Muscle of leg (tissue), 16 donors: ENCODE results near the gene OTOGL. TPM values are rescaled to one million over a fixed set of nuclear protein-coding genes. Genes with fewer than 3 reads are reported as not detected.

Source experiments
- DNase-seq: peaks from one replicate; pipeline ENCODE4 v3.0.0; 2013
- H3K27ac ChIP-seq: one replicate; pipeline ENCODE4 v1.5.1; 2013; ENCODE audit warnings: mild to moderate bottlenecking, low read length, control low read depth
- H3K27me3 ChIP-seq: one replicate; pipeline ENCODE4 v1.6.1; 2013; ENCODE audit warnings: low read length; ENCODE audit not compliant: control insufficient read depth, insufficient read depth
- H3K36me3 ChIP-seq: one replicate; pipeline ENCODE4 v1.6.1; 2013; ENCODE audit warnings: low read length; ENCODE audit not compliant: control insufficient read depth, insufficient read depth
- H3K4me1 ChIP-seq: one replicate; pipeline ENCODE4 v1.6.1; 2013; ENCODE audit warnings: low read length; ENCODE audit not compliant: control insufficient read depth, insufficient read depth
- H3K4me3 ChIP-seq: one replicate; pipeline ENCODE4 v1.5.1; 2013; ENCODE audit warnings: low read length, control low read depth
- H3K9me3 ChIP-seq: replicated peaks from 2 replicates; pipeline ENCODE4 v1.6.1; 2013; ENCODE audit warnings: low read depth, low read length; ENCODE audit not compliant: control insufficient read depth
- WGBS: methylation state at CpG from one replicate; pipeline ENCODE4 v1.1.5; 2013; ENCODE audit warnings: missing lambda C conversion rate; ENCODE audit not compliant: insufficient coverage; 5-methylcytosine and 5-hydroxymethylcytosine counted together
- long read RNA-seq, 11 donors: transcript quantifications; one replicate each; lab custom pipeline, GENCODE V29; 2026
- polyA plus RNA-seq, 8 donors: library from polyadenylated mRNA; unstranded; fragments of 120-200 nt; gene quantifications; one replicate each; pipeline versions ENCODE4 v1.2.1 to v1.2.3, GENCODE V29; 2013; ENCODE audit warnings: inconsistent platforms in 1 of 8, low replicate concordance in 1 of 8; ENCODE audit not compliant: insufficient read length in 8 of 8, insufficient read depth in 1 of 8
- total RNA-seq: library from RNA; stranded (reverse); fragments of 120-200 nt; gene quantifications from one replicate; pipeline ENCODE4 v1.2.4, GENCODE V29; 2013

The OTOGL gene
- 0.40 TPM for total RNA-seq
- under 1 TPM; 0.16 to 0.47 (median 0.34) TPM for polyA plus RNA-seq
- long read RNA-seq, donor 1, result 0 reads
- long read RNA-seq, donor 2, result 0 reads
- long read RNA-seq, donor 3, result 0 reads
- long read RNA-seq, donor 4, result 0 reads
- long read RNA-seq, donor 5, result 0 reads
- long read RNA-seq, donor 6, result 0 reads
- long read RNA-seq, donor 7, result 0 reads
- long read RNA-seq, donor 8, result 0 reads
- long read RNA-seq, donor 9, result 0 reads
- long read RNA-seq, donor 10, result 0 reads
- long read RNA-seq, donor 11, result 0 reads

GRCh38 chr12:80099259-80099658, at the start of gene OTOGL:
OTOGL (plus strand) TSS chr12:80099537; CDS start chr12:80209432, 109,895 bp downstream.
- Histone ChIP-seq H3K4me1 (no peaks in the 10 kb centered on the region), H3K36me3 (no peaks in the 10 kb centered on the region), H3K27me3 (no peaks in the 10 kb centered on the region), H3K27ac (no peak within 1 kb of the TSS), H3K9me3 (no peaks in the 10 kb centered on the region), H3K4me3 (no peak within 1 kb of the TSS)
- DNase-seq, result peak; percentile 31
- WGBS, result no CpG with 5 or more reads among the region's 2 CpGs

- no CpG with 5 or more reads among the region's 2 CpGs for WGBS
- no peaks in the 10 kb centered on the region for H3K4me1 ChIP-seq
- no peak overlapping the region for H3K27ac ChIP-seq
- no peaks in the 10 kb centered on the region for H3K27me3 ChIP-seq
- no peak overlapping the region for H3K4me3 ChIP-seq
- peak; percentile 14 for DNase-seq
- no peaks in the 10 kb centered on the region for H3K36me3 ChIP-seq
- H3K9me3 ChIP-seq, result no peaks in the 10 kb centered on the region
Observed at GRCh38 chr12:80050236-80050635, 49.1 kb upstream of the OTOGL start.

- Histone ChIP-seq H3K27ac (no peak overlapping the region), H3K4me1 (no peaks in the 10 kb centered on the region), H3K36me3 (no peaks in the 10 kb centered on the region), H3K9me3 (no peaks in the 10 kb centered on the region), H3K27me3 (no peaks in the 10 kb centered on the region), H3K4me3 (no peak overlapping the region)
- peak; percentile 77 for DNase-seq
- 10% methylated on average over 2 of the region's 6 CpGs for WGBS
Observed at GRCh38 chr12:80053051-80053790, 46.1 kb upstream of the OTOGL start.

- WGBS, result 67% methylated on average over 4 of the region's 4 CpGs
- no peaks in the 10 kb centered on the region for H3K27me3 ChIP-seq
- H3K27ac ChIP-seq, result no peak overlapping the region
- H3K9me3 ChIP-seq, result no peaks in the 10 kb centered on the region
- H3K36me3 ChIP-seq, result no peaks in the 10 kb centered on the region
- peaks cover 2% of the 10 kb centered on the region for H3K4me1 ChIP-seq
- DNase-seq, result no peak
- H3K4me3 ChIP-seq, result no peak overlapping the region
Observed at GRCh38 chr12:80056232-80056631, 43.1 kb upstream of the OTOGL start.

DNA sequence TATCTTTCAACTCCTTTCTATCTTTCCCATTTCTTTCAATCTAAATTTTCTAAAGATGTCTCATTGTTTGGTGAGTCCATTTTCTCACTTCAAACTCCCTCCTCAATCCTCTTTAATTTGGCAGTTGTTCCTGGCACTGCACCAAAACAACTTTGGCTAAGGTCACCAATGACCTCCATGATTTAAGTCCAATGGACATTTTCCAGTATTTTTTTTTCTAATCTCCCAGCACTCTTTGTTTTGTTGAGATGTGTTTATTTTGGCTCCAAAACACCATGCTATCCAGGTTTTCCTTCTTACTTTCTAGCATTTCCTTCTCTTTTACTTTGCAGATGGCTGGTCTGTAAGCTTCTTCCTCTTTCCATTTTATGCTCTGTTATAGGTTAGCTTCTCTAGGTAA, 42.5 kb upstream of the OTOGL start:
- H3K4me3 ChIP-seq, result no peak overlapping the region
- H3K4me1 ChIP-seq, result peaks cover 2% of the 10 kb centered on the region
- H3K27ac ChIP-seq, result no peak overlapping the region
- H3K9me3 ChIP-seq, result no peaks in the 10 kb centered on the region
- no peaks in the 10 kb centered on the region for H3K36me3 ChIP-seq
- DNase-seq, result peak; percentile 59
- H3K27me3 ChIP-seq, result no peaks in the 10 kb centered on the region

DNA sequence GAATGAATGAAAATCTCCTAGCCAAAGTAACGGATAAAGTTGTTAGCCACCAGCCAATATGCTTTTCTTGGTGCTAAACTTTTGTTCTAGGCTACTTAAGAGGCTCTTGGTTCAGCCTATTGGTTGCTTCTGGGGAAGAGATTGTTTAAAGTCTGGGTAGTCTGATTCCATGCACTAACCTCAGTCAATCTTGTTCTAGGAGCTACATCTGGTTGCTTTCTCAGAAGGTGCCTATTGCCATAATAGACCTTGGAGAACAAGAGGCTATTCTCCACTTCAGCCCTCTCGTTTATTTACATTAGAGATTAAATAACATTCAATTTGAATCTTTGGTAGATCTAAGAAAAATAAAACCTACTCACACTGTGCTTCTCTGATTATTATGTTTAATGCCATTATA, 40.8 kb upstream of the OTOGL start:
- no peak overlapping the region for H3K27ac ChIP-seq
- no peaks in the 10 kb centered on the region for H3K27me3 ChIP-seq
- no peaks in the 10 kb centered on the region for H3K36me3 ChIP-seq
- H3K9me3 ChIP-seq, result no peaks in the 10 kb centered on the region
- WGBS, result no CpG with 5 or more reads among the region's 2 CpGs
- peaks cover 2% of the 10 kb centered on the region for H3K4me1 ChIP-seq
- no peak overlapping the region for H3K4me3 ChIP-seq
- DNase-seq, result no peak

DNA sequence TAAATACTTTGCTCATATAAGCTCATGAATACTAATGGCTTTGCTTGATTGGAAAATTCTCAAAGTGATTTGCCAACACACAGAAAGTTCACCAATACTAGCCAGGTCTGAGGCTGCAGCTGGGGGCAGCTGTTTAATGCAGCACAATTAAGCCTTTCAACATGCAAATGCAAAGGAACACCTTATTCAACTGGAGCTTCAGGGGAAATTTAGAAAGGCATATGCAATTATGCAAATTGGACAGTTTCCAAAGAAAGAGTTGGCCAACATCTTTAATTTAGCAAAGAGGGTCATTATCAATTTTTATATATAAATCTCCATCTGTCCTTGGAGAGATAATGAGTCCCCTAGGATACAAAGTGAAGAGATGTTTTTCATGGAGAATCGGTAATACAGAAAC, 40.2 kb upstream of the OTOGL start:
- no peaks in the 10 kb centered on the region for H3K9me3 ChIP-seq
- H3K36me3 ChIP-seq, result no peaks in the 10 kb centered on the region
- WGBS, result no CpG with 5 or more reads among the region's 1 CpG
- H3K4me3 ChIP-seq, result no peak overlapping the region
- no peaks in the 10 kb centered on the region for H3K27me3 ChIP-seq
- peak; percentile 9 for DNase-seq
- H3K4me1 ChIP-seq, result peaks cover 2% of the 10 kb centered on the region
- H3K27ac ChIP-seq, result no peak overlapping the region

DNA sequence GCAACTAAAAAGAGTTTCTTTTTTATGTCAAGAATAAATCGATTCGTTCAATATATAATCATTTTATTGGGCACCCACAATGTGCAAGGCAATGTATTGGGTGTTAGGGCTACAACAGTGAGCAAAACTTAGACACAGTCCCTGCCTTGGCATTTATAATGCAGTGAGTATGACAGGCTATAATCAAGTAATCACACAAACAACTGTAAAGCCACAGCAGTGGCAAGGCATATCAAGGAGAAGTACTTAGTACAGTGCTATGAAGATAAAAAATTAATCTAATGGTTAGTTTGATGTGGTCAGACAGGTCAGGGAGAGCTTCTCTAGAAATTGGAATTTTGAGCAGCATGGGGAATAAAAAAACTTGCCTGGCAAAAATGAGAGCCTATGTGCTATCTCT, 39.5 kb upstream of the OTOGL start:
- no CpG with 5 or more reads among the region's 2 CpGs for WGBS
- H3K4me3 ChIP-seq, result no peak overlapping the region
- H3K27me3 ChIP-seq, result no peaks in the 10 kb centered on the region
- no peaks in the 10 kb centered on the region for H3K9me3 ChIP-seq
- DNase-seq, result no peak
- H3K4me1 ChIP-seq, result peaks cover 2% of the 10 kb centered on the region
- H3K27ac ChIP-seq, result no peak overlapping the region
- H3K36me3 ChIP-seq, result no peaks in the 10 kb centered on the region

DNA sequence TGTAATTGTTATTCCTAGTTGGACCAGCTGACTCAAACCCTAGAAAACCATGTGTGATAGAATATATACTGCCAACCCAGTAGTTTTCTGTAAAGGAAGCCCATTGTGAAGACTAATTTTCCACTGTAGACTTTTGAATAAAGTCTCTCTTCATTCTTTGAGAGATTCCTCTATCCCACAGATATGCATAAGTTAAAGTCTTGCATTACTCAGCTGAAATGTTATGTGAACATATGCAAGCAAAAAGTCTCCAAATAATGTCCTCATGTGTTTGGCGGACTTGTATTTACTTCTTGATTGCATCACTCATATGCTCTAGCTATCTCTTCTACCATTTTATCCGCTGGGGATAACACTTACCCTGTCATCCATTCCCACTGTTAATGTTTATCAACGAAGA, 35.1 kb upstream of the OTOGL start:
- H3K36me3 ChIP-seq, result no peaks in the 10 kb centered on the region
- no peaks in the 10 kb centered on the region for H3K27me3 ChIP-seq
- no peak overlapping the region for H3K27ac ChIP-seq
- no peaks in the 10 kb centered on the region for H3K9me3 ChIP-seq
- no CpG with 5 or more reads among the region's 3 CpGs for WGBS
- no peak for DNase-seq
- H3K4me3 ChIP-seq, result no peak overlapping the region
- H3K4me1 ChIP-seq, result no peaks in the 10 kb centered on the region

DNA sequence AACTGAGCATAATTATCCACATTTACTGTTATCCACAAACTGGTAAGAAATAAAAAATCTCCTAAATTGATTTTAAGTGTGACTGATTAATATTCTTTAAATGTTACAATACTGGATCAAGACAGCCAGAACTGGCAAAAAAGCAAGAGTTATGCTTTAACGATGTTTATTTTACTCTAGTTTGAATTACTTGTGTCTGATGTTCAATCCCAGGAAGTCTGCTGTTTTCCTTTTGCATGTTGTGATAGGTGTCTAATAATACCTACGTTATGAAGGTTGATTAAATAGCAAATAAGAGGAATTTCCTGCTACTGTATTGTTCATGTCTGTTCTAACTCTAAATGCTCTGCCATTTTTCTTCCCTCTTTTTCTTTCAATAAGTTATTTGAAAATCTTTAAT, 34.4 kb upstream of the OTOGL start:
- no peaks in the 10 kb centered on the region for H3K27me3 ChIP-seq
- no peak overlapping the region for H3K27ac ChIP-seq
- no peak overlapping the region for H3K4me3 ChIP-seq
- no peaks in the 10 kb centered on the region for H3K36me3 ChIP-seq
- H3K4me1 ChIP-seq, result no peaks in the 10 kb centered on the region
- no peaks in the 10 kb centered on the region for H3K9me3 ChIP-seq
- no peak for DNase-seq
- no CpG with 5 or more reads among the region's 2 CpGs for WGBS
